Pericardium fibroblast (primary cell): Measurements from ENCODE around the gene ORMDL2. TPM values are rescaled to one million over a fixed set of nuclear protein-coding genes. Genes with fewer than 3 reads are reported as not detected.

Experiments used
- total RNA-seq: library from RNA; depleted of rRNA; stranded (reverse); fragments of >200 nt; gene quantifications from 2 replicates; pipeline ENCODE4 v1.2.3, GENCODE V29; 2015

Gene ORMDL2, protein sequence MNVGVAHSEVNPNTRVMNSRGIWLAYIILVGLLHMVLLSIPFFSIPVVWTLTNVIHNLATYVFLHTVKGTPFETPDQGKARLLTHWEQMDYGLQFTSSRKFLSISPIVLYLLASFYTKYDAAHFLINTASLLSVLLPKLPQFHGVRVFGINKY
- total RNA-seq: 18.8 and 28.9 TPM in 2 replicates

DNA sequence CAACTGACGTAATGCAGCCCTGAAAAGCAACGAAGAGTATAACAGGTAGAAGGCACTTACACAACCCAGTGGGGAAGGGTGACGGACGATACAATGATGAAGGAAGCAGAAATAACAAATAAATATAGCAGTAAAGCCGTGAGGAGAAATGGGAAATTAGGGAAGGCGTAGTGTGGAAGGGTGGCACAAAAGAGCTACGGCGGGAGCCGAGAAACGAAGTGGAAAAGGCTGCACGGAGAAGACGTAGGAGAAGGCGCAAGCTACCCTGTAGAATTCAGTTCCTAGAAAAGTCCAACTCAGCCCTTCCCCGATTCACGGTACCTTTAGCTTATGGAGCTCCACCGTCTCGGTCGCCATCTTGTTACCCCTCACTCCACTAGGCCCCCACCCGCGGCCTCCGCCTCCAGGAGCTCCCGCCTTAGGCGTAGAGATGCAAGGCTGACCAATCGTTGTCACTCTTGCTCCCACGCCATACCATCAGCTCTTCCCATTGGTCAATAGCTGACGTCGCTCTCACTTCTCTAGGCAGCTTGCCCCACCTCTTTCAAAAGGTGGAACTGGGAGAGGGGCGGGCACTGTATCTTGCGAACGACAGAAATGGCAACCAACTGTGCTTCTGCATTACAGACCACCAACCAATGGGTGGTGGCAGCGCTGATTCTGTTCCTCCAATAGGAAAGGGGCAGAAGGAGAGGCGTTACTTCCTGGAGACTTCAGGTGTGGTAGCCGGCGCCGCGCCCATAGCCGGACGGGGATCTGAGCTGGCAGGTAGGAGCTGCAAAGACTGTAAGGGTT is at the start of gene ORMDL2, which contains the start of gene SARNP:
ORMDL2 (plus strand) TSS at position 697 of the 795 bp plus-strand sequence. CDS start 959 bp downstream, outside the sequence.
SARNP (minus strand) TSS at position 380 of the 795 bp plus-strand sequence; CDS start at position 357, 23 bp downstream.

DNA sequence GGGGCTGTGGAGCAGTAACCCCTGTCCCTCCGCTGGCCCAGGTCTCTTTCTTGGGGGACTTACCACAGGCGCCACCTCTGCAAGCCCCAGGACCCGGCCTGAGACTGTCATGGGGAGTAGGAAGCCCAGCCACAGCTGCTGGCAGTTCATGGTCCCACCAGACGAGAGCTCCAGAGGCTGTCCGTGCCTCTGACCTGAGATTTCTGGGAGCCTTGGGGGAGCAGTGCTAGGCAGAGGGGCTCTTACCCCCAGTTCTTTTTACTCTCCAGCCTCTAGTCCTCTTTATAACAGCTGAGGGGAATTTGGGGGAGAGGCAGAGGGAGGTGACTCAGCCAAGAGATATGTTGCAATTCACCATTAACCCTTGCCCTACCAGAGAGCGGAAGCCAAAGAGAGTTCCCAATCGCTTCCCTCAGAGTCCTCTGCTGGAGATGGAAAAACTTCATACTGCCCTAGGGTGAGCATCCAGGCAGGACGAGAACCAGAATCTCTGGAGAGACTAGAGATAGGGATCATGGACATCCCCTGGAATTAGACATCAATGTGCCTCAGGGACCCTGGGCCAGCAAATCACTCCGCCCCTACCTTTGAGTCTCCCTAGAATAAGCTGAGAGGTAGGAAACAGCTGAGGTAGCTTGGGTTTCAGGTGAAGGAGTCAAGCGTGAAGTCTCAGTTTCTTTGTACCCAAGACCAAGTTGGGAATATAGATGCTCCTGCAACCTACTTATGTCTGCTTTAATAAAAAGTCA is 25.0 kb downstream of the ORMDL2 start, which contains the start of gene MMP19:
MMP19 (minus strand) TSS at position 256 of the 749 bp plus-strand sequence; CDS start at position 150, 106 bp downstream.

Other genes with a start within 250 kb of the ORMDL2 start
- not detected in 2 replicates for gene OR2AP1, start 245.6 kb upstream of the ORMDL2 start, total RNA-seq
- not detected in 2 replicates for gene OR10P1, start 181.1 kb upstream of the ORMDL2 start, total RNA-seq
- 15.5 and 18.5 TPM in 2 replicates for gene ITGA7, start 110.1 kb upstream of the ORMDL2 start, total RNA-seq
- 138 and 163 TPM in 2 replicates for gene BLOC1S1, start 102.0 kb upstream of the ORMDL2 start, total RNA-seq
- 3.1 and 8.1 TPM in 2 replicates for gene RDH5, start 97.6 kb upstream of the ORMDL2 start, total RNA-seq
- gene CD63, start 89.0 kb upstream of the ORMDL2 start, total RNA-seq: 1,149 and 1,628 TPM in 2 replicates
- 7.9 and 10.4 TPM in 2 replicates for gene GDF11, start 74.9 kb upstream of the ORMDL2 start, total RNA-seq
- gene SARNP, start 317 bp upstream of the ORMDL2 start, total RNA-seq: 81.9 and 98.8 TPM in 2 replicates
- 32.1 and 38.2 TPM in 2 replicates for gene DNAJC14, start 11.5 kb downstream of the ORMDL2 start, total RNA-seq
- 20.8 and 25.9 TPM in 2 replicates for gene MMP19, start 24.9 kb downstream of the ORMDL2 start, total RNA-seq
- gene PYM1, start 109.9 kb downstream of the ORMDL2 start, total RNA-seq: 29.2 and 38.9 TPM in 2 replicates
- gene DGKA, start 113.1 kb downstream of the ORMDL2 start, total RNA-seq: 23.0 and 53.5 TPM in 2 replicates
- gene PMEL, start 148.0 kb downstream of the ORMDL2 start, total RNA-seq: 0.47 TPM in 1 of 2 replicates, not detected in the other
- gene CDK2, start 148.8 kb downstream of the ORMDL2 start, total RNA-seq: 10.5 and 17.5 TPM in 2 replicates
- gene RAB5B, start 156.0 kb downstream of the ORMDL2 start, total RNA-seq: 60.8 and 74.7 TPM in 2 replicates
- 7.8 and 12.0 TPM in 2 replicates for gene SUOX, start 179.2 kb downstream of the ORMDL2 start, total RNA-seq
- 2.0 and 10.4 TPM in 2 replicates for gene IKZF4, start 203.0 kb downstream of the ORMDL2 start, total RNA-seq
- gene RPS26, start 223.9 kb downstream of the ORMDL2 start, total RNA-seq: 1,091 and 4,343 TPM in 2 replicates